Hypothalamus (tissue), 51 donors: Measurements from ENCODE around the gene GSTM3.
"Not testable (repeated sequence)": the region's sequence is repeated elsewhere in the genome, so short reads cannot be mapped to it uniquely, and the experiment has no call there.

Source experiments
- DNase-seq, 51 donors: peaks; one replicate each; lab custom pipeline; 2025; lab: John Stamatoyannopoulos, UW

Gene GSTM3

GRCh38 chr1:109708949-109709348, 31.9 kb downstream of the GSTM3 start:
- not testable (repeated sequence) for DNase-seq

- no peak for DNase-seq
Observed at GRCh38 chr1:109705411-109705810, 35.4 kb downstream of the GSTM3 start.

DNA sequence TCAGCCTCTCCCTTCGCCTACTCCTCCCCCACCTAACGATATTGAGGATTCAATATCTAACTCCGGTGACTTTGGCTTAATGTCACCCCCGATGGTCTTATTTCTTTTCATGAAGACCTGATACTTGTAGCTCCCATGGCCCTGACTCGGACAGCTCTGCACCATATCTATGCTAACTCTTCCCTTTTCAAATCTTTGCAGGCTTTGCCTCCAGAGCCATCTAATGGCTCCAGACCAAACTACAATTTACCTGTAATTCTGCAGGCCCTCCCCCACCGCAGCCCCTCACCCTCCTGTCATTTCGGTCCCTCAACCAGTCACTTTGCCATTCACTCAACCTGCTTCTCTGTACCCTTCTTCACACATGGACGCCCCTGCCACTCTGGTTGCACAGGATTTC, 36.7 kb downstream of the GSTM3 start:
- peak in 1 of 51 donors; percentile 4 for DNase-seq

DNA sequence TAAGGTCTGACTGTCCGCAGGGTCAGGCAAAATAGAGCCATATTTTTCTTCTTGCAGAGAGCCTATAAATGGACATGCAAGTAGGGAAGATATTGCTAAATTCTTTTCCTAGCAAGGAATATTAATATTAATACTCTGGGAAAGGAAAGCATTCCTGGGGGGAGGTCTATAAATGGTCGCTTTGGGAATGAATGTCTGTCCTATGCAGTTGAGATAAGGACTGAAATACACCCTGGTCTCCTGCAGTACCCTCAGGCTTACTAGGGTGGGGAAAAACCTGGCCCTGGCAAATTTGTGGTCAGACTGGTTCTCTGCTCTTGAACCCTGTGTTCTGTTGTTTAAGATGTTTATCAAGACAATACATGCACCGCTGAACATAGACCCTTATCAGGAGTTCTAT, 37.9 kb downstream of the GSTM3 start:
- DNase-seq: not testable (repeated sequence)

GRCh38 chr1:109697861-109698260, 43.0 kb downstream of the GSTM3 start:
- DNase-seq: not testable (repeated sequence)

GRCh38 chr1:109697066-109697465, 43.8 kb downstream of the GSTM3 start:
- no peak for DNase-seq

GRCh38 chr1:109695138-109695537, 45.7 kb downstream of the GSTM3 start:
- not testable (repeated sequence) for DNase-seq

GRCh38 chr1:109694400-109694799, 46.4 kb downstream of the GSTM3 start:
- DNase-seq: not testable (repeated sequence)

DNA sequence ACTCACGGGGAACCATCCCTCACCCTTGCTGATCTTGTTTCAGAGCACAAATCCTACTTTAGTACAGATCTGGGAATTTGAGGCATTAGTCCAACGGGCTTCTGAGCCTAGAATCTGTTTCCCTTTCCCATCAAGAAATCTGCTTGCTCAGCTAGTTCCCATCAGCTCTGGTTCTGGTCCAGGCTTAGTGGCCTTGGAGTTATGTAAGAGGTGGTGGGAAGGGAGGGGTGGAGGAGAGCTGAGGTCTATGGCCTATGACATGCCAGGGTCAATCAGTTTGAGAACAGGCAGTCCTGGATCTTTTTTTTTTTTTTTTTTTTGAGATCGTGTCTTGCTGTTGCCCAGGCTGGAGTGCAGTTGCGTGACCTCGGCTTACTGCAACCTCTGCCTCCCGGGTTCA, 49.1 kb downstream of the GSTM3 start:
- DNase-seq: peak in 1 of 51 donors; percentile 7

DNA sequence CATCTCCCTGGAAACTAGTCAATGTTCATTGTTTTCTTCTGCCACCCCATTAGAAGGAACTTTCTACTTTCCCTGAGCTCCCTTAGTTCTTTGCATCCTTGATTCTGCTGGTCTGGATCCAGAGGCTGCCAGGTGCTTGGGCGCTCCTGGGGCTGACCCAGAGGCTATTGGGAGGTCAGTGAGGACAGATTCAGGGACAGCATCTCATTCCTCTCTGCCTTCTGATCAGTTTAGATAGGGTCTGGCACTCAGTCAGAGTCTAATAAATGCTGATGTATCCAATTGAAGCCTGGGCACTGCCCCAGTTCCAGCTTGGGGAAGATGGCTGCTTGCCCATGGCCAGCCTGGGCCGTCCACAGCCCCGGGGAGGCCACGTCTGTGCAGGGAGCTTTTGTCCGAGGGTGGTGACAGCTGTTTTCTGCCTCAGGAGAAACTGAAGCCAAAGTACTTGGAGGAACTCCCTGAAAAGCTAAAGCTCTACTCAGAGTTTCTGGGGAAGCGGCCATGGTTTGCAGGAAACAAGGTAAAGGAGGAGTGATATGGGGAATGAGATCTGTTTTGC, 50.9 kb downstream of the GSTM3 start:
- DNase-seq: peak in 6 of 51 donors; percentile 9 to 60 (median 18)

- peak in 14 of 51 donors; percentile 13 to 88 (median 55) for DNase-seq
Observed at GRCh38 chr1:109687641-109688499, 53.0 kb downstream of the GSTM3 start, which contains the start of gene GSTM1. Gene GSTM1, plus strand, starts transcription at chr1:109687817. Its CDS starts 57 bp downstream, at chr1:109687874.

GRCh38 chr1:109687109-109687508, 53.7 kb downstream of the GSTM3 start:
- DNase-seq: not testable (repeated sequence)

DNA sequence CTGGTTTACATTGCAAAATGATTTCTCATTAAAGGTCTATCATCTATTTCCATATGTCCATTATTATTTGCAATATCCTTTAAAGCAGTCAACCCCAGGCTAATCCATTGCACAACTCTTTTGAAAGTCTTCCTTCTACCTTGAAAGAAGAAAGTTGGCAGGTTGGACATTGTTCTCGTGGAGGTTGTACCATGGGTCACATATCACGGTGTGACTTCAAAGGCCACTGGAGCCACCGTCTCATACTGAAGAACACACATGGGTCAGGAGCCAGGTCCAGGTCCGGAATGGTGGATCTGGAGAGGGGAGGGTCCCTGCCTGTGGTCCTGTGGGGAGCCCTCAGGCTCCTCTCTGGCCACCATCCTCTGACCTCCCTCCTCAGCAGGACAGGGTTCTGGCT, 54.9 kb downstream of the GSTM3 start:
- not testable (repeated sequence) for DNase-seq

DNA sequence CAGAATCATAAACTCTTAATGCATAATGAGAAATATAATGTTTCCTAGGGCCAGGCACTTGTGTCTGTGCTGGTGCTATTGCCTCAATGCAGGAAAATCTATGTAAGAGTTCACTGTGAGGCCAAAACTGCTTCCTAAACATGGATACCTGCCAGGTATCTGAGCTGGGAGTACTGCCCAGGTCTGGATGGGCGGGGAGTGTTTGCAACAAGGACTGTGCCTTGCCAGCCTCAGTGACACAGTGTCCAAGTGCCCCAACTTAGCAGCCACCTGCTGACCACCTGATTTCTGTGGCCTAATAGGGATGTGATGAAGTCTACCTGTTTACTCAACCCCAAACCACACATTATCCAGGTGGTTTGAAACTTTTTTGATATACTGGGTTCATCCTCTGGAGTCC, 55.4 kb downstream of the GSTM3 start:
- not testable (repeated sequence) for DNase-seq

DNA sequence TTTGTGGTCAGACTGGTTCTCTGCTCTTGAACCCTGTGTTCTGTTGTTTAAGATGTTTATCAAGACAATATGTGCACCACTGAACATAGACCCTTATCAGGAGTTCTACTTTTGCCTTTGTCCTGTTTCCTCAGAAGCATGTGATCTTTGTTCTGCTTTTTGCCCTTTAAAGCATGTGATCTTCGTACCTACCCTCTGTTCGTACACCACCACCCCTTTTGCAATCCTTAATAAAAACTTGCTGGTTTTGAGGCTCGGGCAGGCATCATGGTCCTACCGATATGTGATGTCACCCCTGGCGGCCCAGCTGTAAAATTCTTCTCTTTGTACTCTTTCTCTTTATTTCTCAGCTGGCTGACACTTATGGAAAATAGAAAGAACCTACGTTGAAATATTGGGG, 56.1 kb downstream of the GSTM3 start:
- DNase-seq: not testable (repeated sequence)
